GM23248 (cell line): ENCODE results near the gene YIF1B. TPM values are rescaled to one million over a fixed set of nuclear protein-coding genes. Genes with fewer than 3 reads are reported as not detected.
A peak's percentile ranks its signal among the peaks of the same experiment; 100 is the strongest.

Experiments used
- DNase-seq: peaks from one replicate; pipeline ENCODE4 v3.0.0-alpha.2; 2015
- H2AFZ ChIP-seq: fragments of 200-600 bp; sonication (generic); 2 replicates; pipeline ENCODE4 v1.6.1; 2016; ENCODE audit warnings: antibody characterized with exemption
- H3F3A ChIP-seq: fragments of 200-600 bp; sonication (generic); 2 replicates; pipeline ENCODE4 v1.6.1; 2016; ENCODE audit warnings: mild to moderate bottlenecking, antibody characterized with exemption, mixed run types; ENCODE audit not compliant: insufficient read depth
- H3K27ac ChIP-seq: fragments of 200-600 bp; sonication (generic); 2 replicates; pipeline ENCODE4 v1.5.1; 2016; ENCODE audit warnings: mild to moderate bottlenecking
- H3K27me3 ChIP-seq: fragments of 200-600 bp; sonication (generic); replicated peaks from 2 replicates; pipeline ENCODE4 v1.6.1; 2016; ENCODE audit warnings: mild to moderate bottlenecking; ENCODE audit not compliant: insufficient read depth
- H3K36me3 ChIP-seq: fragments of 200-600 bp; sonication (generic); 2 replicates; pipeline ENCODE4 v1.6.1; 2016; ENCODE audit warnings: low read depth, mild to moderate bottlenecking
- H3K4me1 ChIP-seq: fragments of 200-600 bp; sonication (generic); 2 replicates; pipeline ENCODE4 v1.6.1; 2016; ENCODE audit warnings: mild to moderate bottlenecking; ENCODE audit not compliant: insufficient read depth
- H3K4me2 ChIP-seq: fragments of 200-600 bp; sonication (generic); one replicate; pipeline ENCODE4 v1.6.1; 2016; ENCODE audit warnings: mild to moderate bottlenecking; ENCODE audit not compliant: unreplicated experiment
- H3K4me3 ChIP-seq: fragments of 200-600 bp; sonication (generic); 2 replicates; pipeline ENCODE4 v1.5.1; 2016; ENCODE audit warnings: mild to moderate bottlenecking
- H3K79me2 ChIP-seq: fragments of 200-600 bp; sonication (generic); 2 replicates; pipeline ENCODE4 v1.6.1; 2016; ENCODE audit warnings: mild to moderate bottlenecking; ENCODE audit not compliant: insufficient read depth
- H3K9ac ChIP-seq: fragments of 200-600 bp; sonication (generic); 2 replicates; pipeline ENCODE4 v1.6.1; 2016; ENCODE audit warnings: mild to moderate bottlenecking
- H3K9me2 ChIP-seq: fragments of 200-600 bp; sonication (generic); 2 replicates; pipeline ENCODE4 v1.6.1; 2016; ENCODE audit warnings: mixed run types, mild to moderate bottlenecking, moderate library complexity; ENCODE audit not compliant: insufficient read depth
- H3K9me3 ChIP-seq: fragments of 200-600 bp; sonication (generic); one replicate; pipeline ENCODE4 v1.6.1; 2017; ENCODE audit warnings: low read depth
- H4K20me1 ChIP-seq: fragments of 200-600 bp; sonication (generic); 2 replicates; pipeline ENCODE4 v1.6.0; 2016; ENCODE audit not compliant: insufficient read depth
- EZH2 ChIP-seq: fragments of 200-600 bp; sonication (generic); IDR thresholded peaks from 2 replicates; pipeline ENCODE4 v1.6.1; 2018; ENCODE audit warnings: antibody characterized with exemption, mild to moderate bottlenecking; ENCODE audit not compliant: insufficient read depth, poor library complexity, severe bottlenecking
- EZH2phosphoT487 ChIP-seq: fragments of 200-600 bp; sonication (generic); IDR thresholded peaks from 2 replicates; pipeline ENCODE4 v1.6.1; 2018; ENCODE audit warnings: antibody characterized with exemption, moderate library complexity, mild to moderate bottlenecking, low read depth; ENCODE audit not compliant: insufficient read depth
- WGBS, 2 experiments: methylation state at CpG; one replicate each; pipeline ENCODE4 v1.1.6; 2015 to 2017; ENCODE audit warnings: low lambda C conversion rate in 2 of 2, low coverage in 1 of 2; ENCODE audit errors: missing lambda C conversion rate in 2 of 2; 5-methylcytosine and 5-hydroxymethylcytosine counted together
- in situ Hi-C: fragments of 300-500 bp; cut with MboI; formaldehyde crosslinking; loops from 2 replicates; pipeline ENCODE4 v1.15.0; 2020
- polyA plus RNA-seq: library from polyadenylated mRNA; unstranded; fragments of >200 nt; fragmentation: Nextera tagmentation; extraction: Ambion mirVana; gene quantifications from 2 replicates; pipeline ENCODE4 v1.2.1, GENCODE V29; 2016
- total RNA-seq: library from RNA; depleted of rRNA; stranded (reverse); fragments of >200 nt; shearing (Covaris generic); gene quantifications from 2 replicates; pipeline ENCODE4 v1.2.3, GENCODE V29; 2014

YIF1B gene
- total and polyA plus RNA-seq, 2 experiments from 2014 or later = 162 to 191 TPM

DNA sequence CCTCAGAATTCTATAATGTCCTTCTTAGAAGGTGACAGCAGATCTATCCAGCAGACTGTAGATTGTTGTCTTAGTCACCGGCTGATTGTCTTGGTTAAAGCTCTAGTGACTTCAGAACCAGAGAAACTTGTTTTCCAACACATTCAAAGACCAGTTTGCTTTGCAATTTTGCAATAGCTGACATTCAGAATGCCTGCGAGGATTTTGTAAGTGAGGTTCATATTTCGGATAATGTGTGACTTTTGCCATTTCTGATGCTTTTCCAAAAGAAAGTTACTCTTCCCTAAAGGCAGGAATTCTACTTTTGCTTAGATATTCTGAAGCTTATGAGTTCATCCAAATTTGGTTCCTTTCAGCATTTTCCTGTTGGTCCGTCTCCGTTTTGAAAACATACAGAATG is 38.2 kb downstream of the YIF1B start:
- 50 to 65% methylated on average over 5 of the region's 5 CpGs for WGBS, 2 experiments
- H3K79me2 ChIP-seq = no peaks in the 10 kb centered on the region
- no peaks in the 10 kb centered on the region for H3K9me2 ChIP-seq
- DNase-seq = peak; percentile 70
- H2AFZ ChIP-seq = peak overlapping the region; percentile 7; the same call in 1 of the 2 replicates
- peaks cover 33% of the 10 kb centered on the region for H3K4me1 ChIP-seq
- peak overlapping the region; percentile 66 for H3K27ac ChIP-seq
- no peak for TF ChIP-seq EZH2phosphoT487
- no peak for TF ChIP-seq EZH2
- H3K27me3 ChIP-seq = no peaks in the 10 kb centered on the region
- H3K36me3 ChIP-seq = no peaks in the 10 kb centered on the region
- in situ Hi-C loops = no loop called here
- peak overlapping the region; percentile 28; the same call in 1 of the 2 replicates for H3K9ac ChIP-seq
- peaks cover 31% of the 10 kb centered on the region for H3F3A ChIP-seq
- H3K4me2 ChIP-seq = peak overlapping the region; percentile 60
- peak overlapping the region; percentile 30; the same call in 1 of the 2 replicates for H3K4me3 ChIP-seq
- no peaks in the 10 kb centered on the region for H3K9me3 ChIP-seq
- no peaks in the 10 kb centered on the region for H4K20me1 ChIP-seq

DNA sequence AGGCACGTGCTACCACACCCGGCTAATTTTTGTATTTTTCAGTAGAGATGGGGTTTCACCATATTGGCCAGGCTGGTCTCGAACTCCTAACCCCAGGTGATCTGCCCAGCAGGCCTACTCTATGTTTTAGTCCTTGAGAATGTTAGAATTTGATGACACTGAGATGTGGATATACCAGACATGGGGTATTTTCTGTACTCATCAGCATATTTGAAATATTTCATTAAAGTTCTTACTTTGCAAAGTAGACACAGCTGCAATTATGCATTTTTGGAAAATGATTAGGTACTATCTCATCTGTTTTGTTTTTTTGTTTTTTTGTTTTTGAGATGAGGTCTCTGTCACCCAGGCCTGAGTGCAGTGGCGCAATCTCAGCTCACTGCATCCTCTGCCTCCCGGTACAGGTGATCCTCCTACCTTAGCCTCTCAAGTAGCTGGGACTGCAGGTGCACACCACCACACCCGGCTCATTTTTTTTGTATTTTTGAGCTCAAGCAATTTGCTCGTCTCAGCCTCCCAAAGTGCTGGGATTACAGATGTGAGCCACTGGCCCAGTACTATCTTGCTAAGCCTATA is 38.7 kb downstream of the YIF1B start:
- H3F3A ChIP-seq = peaks cover 31% of the 10 kb centered on the region
- in situ Hi-C loops = no loop called here
- peak overlapping the region; percentile 28; the same call in 1 of the 2 replicates for H3K9ac ChIP-seq
- H3K27me3 ChIP-seq = no peaks in the 10 kb centered on the region
- TF ChIP-seq EZH2phosphoT487 = no peak
- TF ChIP-seq EZH2 = no peak
- H3K4me2 ChIP-seq = peak overlapping the region; percentile 60
- no peaks in the 10 kb centered on the region for H3K9me3 ChIP-seq
- peak overlapping the region; percentile 7; the same call in 1 of the 2 replicates for H2AFZ ChIP-seq
- no peak for DNase-seq
- no peaks in the 10 kb centered on the region for H3K79me2 ChIP-seq
- H3K4me1 ChIP-seq = peaks cover 33% of the 10 kb centered on the region
- no peaks in the 10 kb centered on the region for H3K36me3 ChIP-seq
- peak overlapping the region; percentile 66 for H3K27ac ChIP-seq
- no peaks in the 10 kb centered on the region for H4K20me1 ChIP-seq
- peak overlapping the region; percentile 30; the same call in 1 of the 2 replicates for H3K4me3 ChIP-seq
- 91 to 94% methylated on average over 7 of the region's 7 CpGs for WGBS, 2 experiments
- H3K9me2 ChIP-seq = no peaks in the 10 kb centered on the region

- H3K36me3 ChIP-seq = no peaks in the 10 kb centered on the region
- H4K20me1 ChIP-seq = no peaks in the 10 kb centered on the region
- no peak overlapping the region for H3K4me2 ChIP-seq
- no peaks in the 10 kb centered on the region for H3K9me3 ChIP-seq
- peaks cover 37% of the 10 kb centered on the region for H3F3A ChIP-seq
- no peaks in the 10 kb centered on the region for H3K79me2 ChIP-seq
- peaks cover 47% of the 10 kb centered on the region for H3K4me1 ChIP-seq
- no peaks in the 10 kb centered on the region for H3K27me3 ChIP-seq
- no peak overlapping the region for H3K4me3 ChIP-seq
- TF ChIP-seq EZH2 = no peak
- TF ChIP-seq EZH2phosphoT487 = no peak
- H3K9me2 ChIP-seq = no peaks in the 10 kb centered on the region
- in situ Hi-C loops = no loop called here
- DNase-seq = no peak
- H3K27ac ChIP-seq = no peak overlapping the region
- H2AFZ ChIP-seq = peak overlapping the region; percentile 3; the same call in 1 of the 2 replicates
- WGBS, 2 experiments = 47 to 54% methylated on average over 9 of the region's 9 CpGs
- no peak overlapping the region for H3K9ac ChIP-seq
Observed at GRCh38 chr19:38274739-38275138, 41.0 kb downstream of the YIF1B start.

DNA sequence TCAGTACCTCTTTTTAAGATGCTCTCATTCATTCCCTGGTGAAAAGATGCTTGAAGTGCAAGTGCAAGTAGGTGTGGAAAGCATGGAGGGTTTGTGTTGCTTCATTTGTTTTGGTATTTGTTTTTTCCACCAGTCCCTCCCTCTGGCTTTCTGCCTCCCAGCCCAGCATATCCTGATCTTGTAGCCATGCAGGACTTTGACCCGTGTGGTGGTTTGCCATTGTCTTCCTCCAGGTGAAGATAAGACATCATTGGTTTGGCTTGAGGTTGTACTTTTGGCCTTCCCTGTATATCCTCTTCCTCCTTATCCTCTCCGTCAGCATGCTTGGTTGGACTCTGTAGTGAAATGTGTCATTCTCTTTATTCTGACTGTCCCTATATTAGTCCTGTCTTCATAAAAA is 42.2 kb downstream of the YIF1B start:
- no peaks in the 10 kb centered on the region for H4K20me1 ChIP-seq
- no peak overlapping the region for H3K27ac ChIP-seq
- WGBS, 2 experiments = 54 to 63% methylated on average over 2 of the region's 2 CpGs
- no peaks in the 10 kb centered on the region for H3K9me2 ChIP-seq
- H3K79me2 ChIP-seq = no peaks in the 10 kb centered on the region
- no peaks in the 10 kb centered on the region for H3K27me3 ChIP-seq
- H3K4me1 ChIP-seq = peaks cover 44% of the 10 kb centered on the region
- H3F3A ChIP-seq = peaks cover 31% of the 10 kb centered on the region
- H3K9me3 ChIP-seq = no peaks in the 10 kb centered on the region
- TF ChIP-seq EZH2phosphoT487 = no peak
- TF ChIP-seq EZH2 = no peak
- no peak overlapping the region for H2AFZ ChIP-seq
- H3K4me2 ChIP-seq = no peak overlapping the region
- H3K36me3 ChIP-seq = no peaks in the 10 kb centered on the region
- no peak overlapping the region for H3K9ac ChIP-seq
- DNase-seq = no peak
- no peak overlapping the region for H3K4me3 ChIP-seq
- in situ Hi-C loops = no loop called here
